Liver (tissue), 9 donors: ENCODE measurements around the gene SEPTIN10. TPM values are rescaled to one million over a fixed set of nuclear protein-coding genes. Genes with fewer than 3 reads are reported as not detected.

Source experiments
- DNase-seq: peaks from one replicate; pipeline ENCODE4 v3.0.0-alpha.2; 2017; ENCODE audit warnings: low spot score
- H3K27ac ChIP-seq, 2 donors: one replicate each; pipeline ENCODE4 v1.7.0; 2013; ENCODE audit warnings: inconsistent platforms in 2 of 2, low read length in 2 of 2, control low read depth in 1 of 2, low read depth in 1 of 2, mild to moderate bottlenecking in 1 of 2
- H3K27me3 ChIP-seq, 4 donors: one replicate each; pipeline versions ENCODE4 v1.6.1 to v1.7.0; 2013; ENCODE audit warnings: low read length in 3 of 4, inconsistent platforms in 1 of 4, mild to moderate bottlenecking in 1 of 4, moderate library complexity in 1 of 4; ENCODE audit not compliant: control insufficient read depth in 4 of 4, insufficient read depth in 4 of 4
- H3K36me3 ChIP-seq, 4 donors: one replicate each; pipeline versions ENCODE4 v1.6.1 to v1.7.0; 2013; ENCODE audit warnings: low read length in 3 of 4, mild to moderate bottlenecking in 3 of 4, low read depth in 1 of 4, moderate library complexity in 1 of 4; ENCODE audit not compliant: control insufficient read depth in 4 of 4, insufficient read depth in 3 of 4
- H3K4me1 ChIP-seq, 4 donors: one replicate each; pipeline versions ENCODE4 v1.6.1 to v1.7.0; 2013; ENCODE audit warnings: low read length in 3 of 4, mild to moderate bottlenecking in 3 of 4, moderate library complexity in 1 of 4; ENCODE audit not compliant: control insufficient read depth in 4 of 4, insufficient read depth in 4 of 4
- H3K4me3 ChIP-seq, 3 donors: one replicate each; pipeline versions ENCODE4 v1.6.1 to v1.7.0; 2013; ENCODE audit warnings: low read length in 3 of 3, control low read depth in 1 of 3, low read depth in 1 of 3, mild to moderate bottlenecking in 1 of 3
- H3K9ac ChIP-seq, 2 donors: one replicate each; pipeline ENCODE4 v1.7.0; 2013; ENCODE audit warnings: low read length in 2 of 2, mild to moderate bottlenecking in 2 of 2, moderate library complexity in 2 of 2, control low read depth in 1 of 2, low read depth in 1 of 2
- H3K9me3 ChIP-seq, 4 donors: one replicate each; pipeline versions ENCODE4 v1.6.1 to v1.7.0; 2013; ENCODE audit warnings: low read length in 3 of 4; ENCODE audit not compliant: control insufficient read depth in 4 of 4
- ATF3 ChIP-seq: IDR thresholded peaks from 2 replicates; pipeline ENCODE4 v1.6.1; 2016; ENCODE audit warnings: antibody characterized with exemption
- CTCF ChIP-seq: fragments of 150-350 bp; IDR thresholded peaks from 2 replicates; pipeline ENCODE4 v1.5.1; 2017; ENCODE audit warnings: improper control_type of control experiment, low read depth, low read length; ENCODE audit not compliant: missing input control
- EGR1 ChIP-seq, 2 donors: IDR thresholded peaks; 2 replicates each; pipeline ENCODE4 v1.6.1; 2016 to 2018; ENCODE audit warnings: antibody characterized with exemption in 2 of 2, low read depth in 2 of 2
- FOXA1 ChIP-seq: IDR thresholded peaks from 2 replicates; pipeline ENCODE4 v1.6.1; 2016; ENCODE audit warnings: antibody characterized with exemption
- FOXA2 ChIP-seq: IDR thresholded peaks from 2 replicates; pipeline ENCODE4 v1.6.1; 2016; ENCODE audit warnings: antibody characterized with exemption
- GABPA ChIP-seq, 2 donors: IDR thresholded peaks in 1 of 2; conservative IDR thresholded peaks in 1 of 2; 2 replicates each; pipeline ENCODE4 v1.6.1; 2016; ENCODE audit warnings: antibody characterized with exemption in 2 of 2, mild to moderate bottlenecking in 1 of 2, moderate library complexity in 1 of 2
- HNF4A ChIP-seq, 2 donors: conservative IDR thresholded peaks; 2 replicates each; pipeline ENCODE4 v1.6.1; 2016; ENCODE audit warnings: antibody characterized with exemption in 2 of 2, mild to moderate bottlenecking in 2 of 2
- HNF4G ChIP-seq: IDR thresholded peaks from 2 replicates; pipeline ENCODE4 v1.6.1; 2016; ENCODE audit warnings: antibody characterized with exemption
- JUND ChIP-seq, 2 donors: IDR thresholded peaks; 2 replicates each; pipeline ENCODE4 v1.6.1; 2016; ENCODE audit warnings: antibody characterized with exemption in 2 of 2
- MAX ChIP-seq: IDR thresholded peaks from 2 replicates; pipeline ENCODE4 v1.6.1; 2016; ENCODE audit warnings: antibody characterized with exemption
- NR2F2 ChIP-seq: IDR thresholded peaks from 2 replicates; pipeline ENCODE4 v1.6.1; 2016; ENCODE audit warnings: antibody characterized with exemption
- RAD21 ChIP-seq, 2 donors: IDR thresholded peaks; 2 replicates each; pipeline ENCODE4 v1.6.1; 2016; ENCODE audit warnings: antibody characterized with exemption in 2 of 2, mild to moderate bottlenecking in 2 of 2
- REST ChIP-seq: IDR thresholded peaks from 2 replicates; pipeline ENCODE4 v1.6.1; 2016; ENCODE audit warnings: antibody characterized with exemption, mild to moderate bottlenecking
- RXRA ChIP-seq, 2 donors: IDR thresholded peaks; 2 replicates each; pipeline ENCODE4 v1.6.1; 2017 to 2018; ENCODE audit warnings: antibody characterized with exemption in 2 of 2, mild to moderate bottlenecking in 1 of 2
- SP1 ChIP-seq: IDR thresholded peaks from 2 replicates; pipeline ENCODE4 v1.6.1; 2018; ENCODE audit warnings: antibody characterized with exemption, mild to moderate bottlenecking
- TAF1 ChIP-seq: conservative IDR thresholded peaks from 2 replicates; pipeline ENCODE4 v1.6.1; 2016; ENCODE audit warnings: antibody characterized with exemption, mild to moderate bottlenecking
- YY1 ChIP-seq: IDR thresholded peaks from 2 replicates; pipeline ENCODE4 v1.6.1; 2016; ENCODE audit warnings: antibody characterized with exemption, mild to moderate bottlenecking
- ZBTB33 ChIP-seq: IDR thresholded peaks from 2 replicates; pipeline ENCODE4 v1.6.1; 2016; ENCODE audit warnings: antibody characterized with exemption
- whole genome bisulfite sequencing: extraction: QIAGEN DNeasy Blood & Tissue Kit; methylation state at CpG from one replicate; pipeline ENCODE4 v1.1.7; 2013; 5-methylcytosine and 5-hydroxymethylcytosine counted together
- polyA plus RNA-seq, 2 donors: library from polyadenylated mRNA; stranded (reverse) in 1 of 2; unstranded in 1 of 2; fragments of 200-250 nt in 1 of 2; fragments of >200 nt in 1 of 2; fragmentation: Nextera tagmentation in 1 of 2; extraction: Ambion mirVana in 1 of 2; gene quantifications; one replicate each; pipeline versions ENCODE4 v1.2.1 to v1.2.3, GENCODE V29; 2013 to 2015
- total RNA-seq, 2 donors: library from RNA; depleted of rRNA; stranded (reverse); fragments of >200 nt; gene quantifications; one replicate each; pipeline ENCODE4 v1.2.3, GENCODE V29; 2014
- donor health status: healthy.
- donor health status: healthy.
- donor health status: healthy.
- donor health status: healthy.
- donor health status: healthy.

The SEPTIN10 gene
- total and polyA plus RNA-seq, 4 donors, result 19.6 to 35.9 (median 20.1) TPM

GRCh38 chr2:109660046-109660860, 46.5 kb upstream of the SEPTIN10 start:
- no peak for TF ChIP-seq MAX
- no peak for TF ChIP-seq RXRA (IDR thresholded peaks at IDR 0.05)
- no peak for TF ChIP-seq TAF1
- no peak for TF ChIP-seq FOXA1
- TF ChIP-seq REST, result no peak
- TF ChIP-seq HNF4A (conservative IDR thresholded peaks at IDR 0.05), result no peak
- no peak for TF ChIP-seq JUND (IDR thresholded peaks at IDR 0.05)
- no peak for TF ChIP-seq ATF3
- no peak for TF ChIP-seq CTCF
- TF ChIP-seq EGR1 (IDR thresholded peaks at IDR 0.05; ENCODE audit: low read depth in 2 of 2), result no peak
- TF ChIP-seq NR2F2, result no peak
- TF ChIP-seq YY1, result no peak
- no peak for TF ChIP-seq FOXA2
- no peak for TF ChIP-seq GABPA (IDR thresholded peaks at IDR 0.05 in 1 of 2, conservative IDR thresholded peaks at IDR 0.05 in 1 of 2)
- TF ChIP-seq HNF4G, result no peak
- no peak for TF ChIP-seq SP1
- no peak for TF ChIP-seq RAD21 (IDR thresholded peaks at IDR 0.05)
- TF ChIP-seq ZBTB33, result no peak
- no peak for DNase-seq
- Histone ChIP-seq H3K36me3 (no peaks in the 10 kb centered on the region), H3K4me1 (peaks cover 0 to 12% (median 4%) of the 10 kb centered on the region in 4 donors), H3K27ac (no peak overlapping the region), H3K27me3 (no peaks in the 10 kb centered on the region), H3K9ac (no peak overlapping the region), H3K4me3 (no peak overlapping the region), H3K9me3 (no peaks in the 10 kb centered on the region)
- 95% methylated on average over 3 of the region's 3 CpGs for whole genome bisulfite sequencing
